Choroid plexus epithelial cell (primary cell): ENCODE measurements around the gene ZNF593.
A peak's percentile ranks its signal among the peaks of the same experiment; 100 is the strongest.

Experiments used
- DNase-seq: peaks from one replicate; pipeline ENCODE4 v3.0.0-alpha.2; 2010; ENCODE audit warnings: low read depth
- H3K4me3 ChIP-seq: 2 replicates; pipeline ENCODE4 v1.5.1; 2011; ENCODE audit warnings: low read depth, mild to moderate bottlenecking, control low read depth, low read length, moderate library complexity
- CTCF ChIP-seq: conservative IDR thresholded peaks from 2 replicates; pipeline ENCODE4 v1.5.1; 2011; ENCODE audit warnings: low read depth, mild to moderate bottlenecking, control low read depth, inconsistent platforms, low read length, moderate library complexity

The ZNF593 gene

GRCh38 chr1:26169669-26170471 lies at the start of gene ZNF593:
Gene ZNF593, plus strand, starts transcription at chr1:26169908. Its CDS starts 76 bp downstream, at chr1:26169984.
- H3K4me3 ChIP-seq: peak within 1 kb of the TSS; percentile 91
- DNase-seq: peak; percentile 90
- peak; percentile 77 for TF ChIP-seq CTCF

GRCh38 chr1:26121854-26122773 lies 47.6 kb upstream of the ZNF593 start:
- no peak for TF ChIP-seq CTCF
- H3K4me3 ChIP-seq: no peak overlapping the region

GRCh38 chr1:26122988-26123973 lies 46.4 kb upstream of the ZNF593 start:
- peak; percentile 78 for DNase-seq
- TF ChIP-seq CTCF: no peak

More at GRCh38 chr1:26121854-26122773, 47.6 kb upstream of the ZNF593 start:
- no peak for DNase-seq

GRCh38 chr1:26124418-26125331 lies 45.0 kb upstream of the ZNF593 start:
- no peak for DNase-seq
- H3K4me3 ChIP-seq: no peak overlapping the region
- TF ChIP-seq CTCF: no peak

More at GRCh38 chr1:26122988-26123973, 46.4 kb upstream of the ZNF593 start:
- no peak overlapping the region for H3K4me3 ChIP-seq

- no peak for DNase-seq
- TF ChIP-seq CTCF: no peak
Observed at GRCh38 chr1:26125382-26125781, 44.3 kb upstream of the ZNF593 start.

GRCh38 chr1:26125946-26126320 lies 43.8 kb upstream of the ZNF593 start:
- DNase-seq: no peak
- TF ChIP-seq CTCF: no peak
- no peak overlapping the region for H3K4me3 ChIP-seq

More at GRCh38 chr1:26125382-26125781, 44.3 kb upstream of the ZNF593 start:
- no peak overlapping the region for H3K4me3 ChIP-seq
